Breast epithelium (tissue), 3 donors: Measurements from ENCODE around the gene FOXA2.

ENCODE experiments used
- CTCF ChIP-seq, 3 donors: fragments of 450-650 bp; IDR thresholded peaks; one replicate each; pipeline ENCODE4 v1.5.1; 2016 to 2017; ENCODE audit warnings: antibody characterized with exemption in 3 of 3, mild to moderate bottlenecking in 3 of 3, moderate library complexity in 3 of 3
- POLR2A ChIP-seq: fragments of 450-650 bp; IDR thresholded peaks from one replicate; pipeline ENCODE4 v1.6.1; 2016; ENCODE audit warnings: antibody characterized with exemption, mild to moderate bottlenecking, moderate library complexity
- POLR2AphosphoS5 ChIP-seq, 3 donors: sonication (generic); formaldehyde crosslinking; IDR thresholded peaks; one replicate each; pipeline ENCODE4 v1.6.1; 2017; ENCODE audit warnings: antibody characterized with exemption in 3 of 3

GRCh38 chr20:22615425-22615824 lies 31.1 kb upstream of the FOXA2 start:
- TF ChIP-seq POLR2A, result no peak
- no peak for TF ChIP-seq CTCF (IDR thresholded peaks at IDR 0.05)
- TF ChIP-seq POLR2AphosphoS5 (IDR thresholded peaks at IDR 0.05), result no peak
